Neuronal stem cell (in vitro differentiated cells): ENCODE measurements around the gene BRK1.
"Not testable (repeated sequence)": the region's sequence is repeated elsewhere in the genome, so short reads cannot be mapped to it uniquely, and the experiment has no call there.

ENCODE experiments used
- DNase-seq: peaks from one replicate; pipeline ENCODE4 v3.0.0-alpha.2; 2013; ENCODE audit warnings: low spot score
- H2AFZ ChIP-seq: one replicate; pipeline ENCODE4 v1.6.1; 2013; ENCODE audit warnings: mild to moderate bottlenecking, low read length, inconsistent platforms
- H2AK5ac ChIP-seq: 2 replicates; pipeline ENCODE4 v1.6.1; 2013; ENCODE audit warnings: low read depth, mild to moderate bottlenecking, inconsistent platforms, low read length, moderate library complexity, mixed read lengths
- H2BK120ac ChIP-seq: 2 replicates; pipeline ENCODE4 v1.6.1; 2013; ENCODE audit warnings: low read depth, mild to moderate bottlenecking, inconsistent platforms, low read length, moderate library complexity, mixed read lengths
- H2BK12ac ChIP-seq: one replicate; pipeline ENCODE4 v1.6.1; 2013; ENCODE audit warnings: low read length, inconsistent platforms
- H2BK15ac ChIP-seq: 2 replicates; pipeline ENCODE4 v1.6.1; 2013; ENCODE audit warnings: mild to moderate bottlenecking, low read length, inconsistent platforms, mixed read lengths
- H2BK5ac ChIP-seq: one replicate; pipeline ENCODE4 v1.6.1; 2013; ENCODE audit warnings: inconsistent platforms, mild to moderate bottlenecking, low read length, moderate library complexity
- H3K14ac ChIP-seq: one replicate; pipeline ENCODE4 v1.6.1; 2013; ENCODE audit warnings: low read length, inconsistent platforms
- H3K18ac ChIP-seq: 2 replicates; pipeline ENCODE4 v1.6.1; 2013; ENCODE audit warnings: low read length, inconsistent platforms
- H3K23ac ChIP-seq: 2 replicates; pipeline ENCODE4 v1.6.1; 2013; ENCODE audit warnings: low read depth, mild to moderate bottlenecking, mixed read lengths, low read length, inconsistent platforms; ENCODE audit not compliant: poor library complexity
- H3K27ac ChIP-seq: replicated peaks from 3 replicates; pipeline ENCODE4 v1.5.1; 2013; ENCODE audit warnings: low read length, inconsistent platforms
- H3K27me3 ChIP-seq, 3 experiments: 2 replicates each; pipeline ENCODE4 v1.6.1; 2013; ENCODE audit warnings: low read length in 3 of 3, mild to moderate bottlenecking in 2 of 3, inconsistent platforms in 1 of 3, low read depth in 1 of 3, mixed read lengths in 1 of 3, moderate library complexity in 1 of 3; ENCODE audit not compliant: control insufficient read depth in 3 of 3, insufficient read depth in 3 of 3
- H3K36me3 ChIP-seq, 2 donors: replicated peaks in 1 of 2; 2 replicates each; pipeline ENCODE4 v1.6.1; 2013; ENCODE audit warnings: low read length in 2 of 2; ENCODE audit not compliant: control insufficient read depth in 2 of 2, insufficient read depth in 2 of 2
- H3K4ac ChIP-seq: 2 replicates; pipeline ENCODE4 v1.6.1; 2013; ENCODE audit warnings: inconsistent platforms, mild to moderate bottlenecking, low read length, moderate library complexity
- H3K4me1 ChIP-seq, 2 donors: 1 replicate in 1 of 2; 2 replicates in 1 of 2; pipeline ENCODE4 v1.6.1; 2013; ENCODE audit warnings: low read length in 2 of 2, low read depth in 1 of 2; ENCODE audit not compliant: control insufficient read depth in 2 of 2, insufficient read depth in 1 of 2
- H3K4me2 ChIP-seq: one replicate; pipeline ENCODE4 v1.6.1; 2013; ENCODE audit warnings: mild to moderate bottlenecking, low read length, inconsistent platforms; ENCODE audit not compliant: insufficient read depth, poor library complexity, severe bottlenecking
- H3K4me3 ChIP-seq, 2 donors: 2 replicates each; pipeline ENCODE4 v1.5.1; 2013; ENCODE audit warnings: low read length in 2 of 2, mild to moderate bottlenecking in 2 of 2, inconsistent platforms in 1 of 2, moderate library complexity in 1 of 2
- H3K79me1 ChIP-seq: one replicate; pipeline ENCODE4 v1.6.1; 2013; ENCODE audit warnings: low read depth, mild to moderate bottlenecking, inconsistent platforms, low read length, moderate library complexity
- H3K9ac ChIP-seq: one replicate; pipeline ENCODE4 v1.6.1; 2013; ENCODE audit warnings: mild to moderate bottlenecking, low read depth, low read length, inconsistent platforms; ENCODE audit not compliant: poor library complexity
- H3K9me3 ChIP-seq, 2 donors: replicated peaks in 1 of 2; 2 replicates each; pipeline versions ENCODE3 to v1.6.1; 2013; ENCODE audit warnings: low read length in 2 of 2, mild to moderate bottlenecking in 2 of 2, inconsistent platforms in 1 of 2, low read depth in 1 of 2, mixed read lengths in 1 of 2, moderate library complexity in 1 of 2; ENCODE audit not compliant: control insufficient read depth in 2 of 2, insufficient read depth in 1 of 2
- H4K8ac ChIP-seq: one replicate; pipeline ENCODE4 v1.6.1; 2013; ENCODE audit warnings: low read depth, mild to moderate bottlenecking, inconsistent platforms, low read length, moderate library complexity
- H4K91ac ChIP-seq: one replicate; pipeline ENCODE4 v1.6.1; 2013; ENCODE audit warnings: low read length, low read depth, mild to moderate bottlenecking, inconsistent platforms; ENCODE audit not compliant: poor library complexity
- WGBS, 2 donors: extraction: QIAGEN DNeasy Blood & Tissue Kit; methylation state at CpG; one replicate each; pipeline ENCODE4 v1.1.7; 2013; ENCODE audit warnings: missing lambda C conversion rate in 2 of 2, mixed read lengths in 1 of 2; ENCODE audit not compliant: insufficient read length in 2 of 2, insufficient replicate concordance in 1 of 2; ENCODE audit errors: extremely low coverage in 2 of 2; 5-methylcytosine and 5-hydroxymethylcytosine counted together

Gene BRK1

DNA sequence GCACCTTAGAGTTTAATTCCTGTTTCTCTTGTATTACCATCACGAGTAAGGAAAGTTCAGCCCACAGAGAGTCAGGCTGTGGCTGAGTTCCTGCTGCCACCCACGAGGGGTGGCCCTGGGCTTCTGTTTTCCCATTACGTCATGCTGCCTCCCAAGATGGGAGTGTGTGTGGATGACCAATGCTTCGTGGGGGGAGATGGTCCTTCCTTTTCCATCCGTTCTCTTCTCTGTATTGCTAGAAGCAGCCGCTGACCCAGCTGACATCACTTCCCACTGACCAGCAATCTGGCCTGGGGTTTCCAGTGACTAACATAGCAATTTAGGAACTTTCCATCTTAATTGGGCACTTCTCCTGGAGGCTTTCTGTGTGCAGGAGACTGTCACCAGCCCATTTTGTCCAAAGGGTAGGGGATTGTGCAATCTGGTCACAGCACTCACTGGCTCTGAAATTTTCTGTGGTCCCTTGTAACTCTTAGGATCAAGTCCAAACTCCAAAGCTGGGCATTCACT lies 58.5 kb downstream of the BRK1 start:
- Histone ChIP-seq H2BK5ac (no peak overlapping the region), H3K79me1 (no peaks in the 10 kb centered on the region), H4K8ac (no peak overlapping the region), H3K4me2 (no peak overlapping the region), H3K4ac (no peak overlapping the region), H3K9ac (no peak overlapping the region), H2BK15ac (no peak overlapping the region), H3K27me3 (no peaks in the 10 kb centered on the region), H2BK12ac (no peak overlapping the region), H3K36me3 (no peaks in the 10 kb centered on the region), H3K4me3 (no peak overlapping the region), H3K27ac (no peak overlapping the region), H2BK120ac (no peak overlapping the region), H4K91ac (no peak overlapping the region), H3K23ac (no peak overlapping the region), H3K14ac (no peak overlapping the region), H3K4me1 (no peaks in the 10 kb centered on the region), H2AFZ (peak overlapping the region; percentile 66), H3K18ac (no peak overlapping the region), H3K9me3 (peaks cover 0 to 4% of the 10 kb centered on the region in 2 donors), H2AK5ac (no peak overlapping the region)
- DNase-seq, result no peak
- no CpG with 5 or more reads among the region's 6 CpGs for WGBS, 2 donors

DNA sequence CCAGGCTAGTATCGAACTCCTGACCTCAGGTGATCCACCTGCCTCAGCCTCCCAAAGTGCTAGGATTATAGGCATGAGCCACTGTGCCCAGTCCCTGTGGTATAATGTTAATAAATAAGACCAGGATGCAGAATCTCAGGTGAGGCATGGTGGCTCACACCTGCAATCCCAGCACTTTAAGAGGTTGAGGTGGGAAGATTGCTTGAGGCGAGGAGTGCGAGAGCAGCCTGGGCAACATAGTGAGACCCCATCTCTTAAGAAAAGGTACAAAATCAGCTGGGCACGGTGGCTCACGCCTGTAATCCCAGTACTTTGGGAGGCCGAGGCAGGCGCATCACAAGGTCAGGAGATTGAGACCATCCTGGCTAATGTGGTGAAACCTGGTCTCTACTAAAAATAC lies 59.9 kb downstream of the BRK1 start:
- H3K4me2 ChIP-seq, H3K18ac ChIP-seq, H2BK5ac ChIP-seq, H2BK12ac ChIP-seq, H2BK15ac ChIP-seq, H3K4me1 ChIP-seq, H4K8ac ChIP-seq, H3K23ac ChIP-seq, H3K79me1 ChIP-seq, H2BK120ac ChIP-seq, H3K9ac ChIP-seq, H4K91ac ChIP-seq, H3K27me3 ChIP-seq, H2AK5ac ChIP-seq, H2AFZ ChIP-seq, H3K9me3 ChIP-seq, H3K4ac ChIP-seq, H3K14ac ChIP-seq, H3K4me3 ChIP-seq, DNase-seq, H3K27ac ChIP-seq, H3K36me3 ChIP-seq: not testable (repeated sequence)
- WGBS, 2 donors, result no CpG with 5 or more reads among the region's 7 CpGs

- not testable (repeated sequence) for H2BK120ac ChIP-seq, H3K27me3 ChIP-seq, H3K14ac ChIP-seq, DNase-seq, H3K18ac ChIP-seq, H3K9me3 ChIP-seq, H2BK15ac ChIP-seq, H4K91ac ChIP-seq, H3K23ac ChIP-seq, H3K9ac ChIP-seq, H3K79me1 ChIP-seq, H3K4me3 ChIP-seq, H3K4ac ChIP-seq, H2BK5ac ChIP-seq, H3K4me2 ChIP-seq, H2BK12ac ChIP-seq, H4K8ac ChIP-seq, H2AK5ac ChIP-seq, H3K36me3 ChIP-seq, H2AFZ ChIP-seq, H3K27ac ChIP-seq, H3K4me1 ChIP-seq
- WGBS, 2 donors, result no CpG with 5 or more reads among the region's 4 CpGs
Measured at GRCh38 chr3:10176150-10176549, 60.7 kb downstream of the BRK1 start.
